Brain microvascular endothelial cell (primary cell): ENCODE data around the gene ZBTB18.
"Not testable (repeated sequence)": the region's sequence is repeated elsewhere in the genome, so short reads cannot be mapped to it uniquely, and the experiment has no call there.

ENCODE experiments used
- DNase-seq: peaks from one replicate; pipeline ENCODE4 v3.0.0-alpha.2; 2020
- H3K27ac ChIP-seq: fragments of 250-450 bp; sonication (Bioruptor Pico); 2 replicates; pipeline ENCODE4 v1.5.1; 2020; ENCODE audit warnings: mild to moderate bottlenecking, moderate library complexity
- H3K27me3 ChIP-seq: fragments of 250-450 bp; sonication (Bioruptor Pico); replicated peaks from 2 replicates; pipeline ENCODE4 v1.5.1; 2020; ENCODE audit warnings: mild to moderate bottlenecking
- H3K36me3 ChIP-seq: fragments of 250-450 bp; sonication (Bioruptor Pico); replicated peaks from 2 replicates; pipeline ENCODE4 v1.5.1; 2020; ENCODE audit warnings: mild to moderate bottlenecking
- H3K4me3 ChIP-seq: 2 replicates; pipeline ENCODE4 v1.5.1; 2011; ENCODE audit warnings: low read depth, mild to moderate bottlenecking, control low read depth, low read length, moderate library complexity
- CTCF ChIP-seq: IDR thresholded peaks from 2 replicates; pipeline ENCODE4 v1.5.1; 2011; ENCODE audit warnings: low read depth, mild to moderate bottlenecking, moderate library complexity, low read length, control low read depth, inconsistent platforms; ENCODE audit errors: missing control alignments
- in situ Hi-C: cut with HindIII; loops from 2 replicates; pipeline ENCODE4 v1.10.0; 2017; ENCODE audit warnings: low sequenced_read_pairs, low pct_ligation_motif_present

ZBTB18 gene

GRCh38 chr1:244044423-244044822, 6.7 kb upstream of the ZBTB18 start:
- in situ Hi-C loops, result no loop called here
- no peak for TF ChIP-seq CTCF
- H3K27ac ChIP-seq, result no peak overlapping the region

GRCh38 chr1:244046254-244046653, 4.8 kb upstream of the ZBTB18 start:
- H3K27me3 ChIP-seq, H3K36me3 ChIP-seq, DNase-seq, H3K4me3 ChIP-seq, in situ Hi-C loops, H3K27ac ChIP-seq: not testable (repeated sequence)

More at GRCh38 chr1:244044423-244044822, 6.7 kb upstream of the ZBTB18 start:
- no peaks in the 10 kb centered on the region for H3K27me3 ChIP-seq
- DNase-seq, result no peak
- no peaks in the 10 kb centered on the region for H3K36me3 ChIP-seq
- H3K4me3 ChIP-seq, result no peak overlapping the region

GRCh38 chr1:244046907-244047611, 4.0 kb upstream of the ZBTB18 start:
- Histone ChIP-seq H3K27ac (peak overlapping the region; percentile 97), H3K27me3 (no peaks in the 10 kb centered on the region), H3K36me3 (no peaks in the 10 kb centered on the region), H3K4me3 (peak overlapping the region; percentile 93)
- no peak for TF ChIP-seq CTCF
- in situ Hi-C loops, result no loop called here
- peak; percentile 45 for DNase-seq

DNA sequence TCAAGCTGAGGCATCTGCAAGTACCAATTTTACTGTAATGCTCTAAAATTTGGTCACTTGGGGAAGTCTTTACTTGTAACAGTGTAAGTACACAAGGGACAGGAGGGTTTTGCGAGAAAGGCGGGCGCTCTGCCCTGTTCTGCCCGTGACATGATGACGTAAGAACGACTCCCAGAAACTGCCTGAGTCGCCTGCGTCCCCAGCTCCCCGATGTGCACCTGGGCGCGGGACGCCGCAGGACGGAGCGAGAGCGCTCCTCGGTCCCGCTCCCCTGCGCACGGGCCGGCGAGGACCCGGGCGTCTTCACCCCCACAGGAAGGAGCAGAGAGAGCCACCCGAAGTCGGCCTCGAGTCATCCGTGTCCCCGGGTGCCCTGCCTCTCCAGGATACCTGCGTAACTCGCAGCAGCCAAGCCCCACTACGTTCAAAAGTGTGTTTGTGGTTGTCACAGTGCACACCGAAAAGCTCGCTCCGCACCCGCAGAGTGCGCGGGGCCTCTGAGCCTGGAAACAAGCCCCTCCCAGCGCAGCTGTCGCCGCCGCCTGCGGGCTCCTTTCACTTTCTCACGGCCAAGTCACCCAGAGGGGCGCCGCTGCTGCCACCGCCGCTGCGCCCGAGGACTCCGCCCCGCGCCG, 3.3 kb upstream of the ZBTB18 start:
- TF ChIP-seq CTCF, result no peak
- in situ Hi-C loops, result no loop called here

GRCh38 chr1:244048256-244049161, 2.6 kb upstream of the ZBTB18 start:
- H3K36me3 ChIP-seq, result no peaks in the 10 kb centered on the region
- H3K4me3 ChIP-seq, result peak overlapping the region; percentile 93
- no peak for TF ChIP-seq CTCF
- H3K27ac ChIP-seq, result peak overlapping the region; percentile 97
- DNase-seq, result peak; percentile 99
- H3K27me3 ChIP-seq, result no peaks in the 10 kb centered on the region
- in situ Hi-C loops, result no loop called here

More for the DNA sequence above, 3.3 kb upstream of the ZBTB18 start:
- Histone ChIP-seq H3K27me3 (no peaks in the 10 kb centered on the region), H3K36me3 (no peaks in the 10 kb centered on the region), H3K4me3 (peak overlapping the region; percentile 93), H3K27ac (peak overlapping the region; percentile 97)
- DNase-seq, result peak; percentile 20
